Measurements from ENCODE around the gene HRAS.
A peak's percentile ranks its signal among the peaks of the same experiment; 100 is the strongest.

The HRAS gene

DNA sequence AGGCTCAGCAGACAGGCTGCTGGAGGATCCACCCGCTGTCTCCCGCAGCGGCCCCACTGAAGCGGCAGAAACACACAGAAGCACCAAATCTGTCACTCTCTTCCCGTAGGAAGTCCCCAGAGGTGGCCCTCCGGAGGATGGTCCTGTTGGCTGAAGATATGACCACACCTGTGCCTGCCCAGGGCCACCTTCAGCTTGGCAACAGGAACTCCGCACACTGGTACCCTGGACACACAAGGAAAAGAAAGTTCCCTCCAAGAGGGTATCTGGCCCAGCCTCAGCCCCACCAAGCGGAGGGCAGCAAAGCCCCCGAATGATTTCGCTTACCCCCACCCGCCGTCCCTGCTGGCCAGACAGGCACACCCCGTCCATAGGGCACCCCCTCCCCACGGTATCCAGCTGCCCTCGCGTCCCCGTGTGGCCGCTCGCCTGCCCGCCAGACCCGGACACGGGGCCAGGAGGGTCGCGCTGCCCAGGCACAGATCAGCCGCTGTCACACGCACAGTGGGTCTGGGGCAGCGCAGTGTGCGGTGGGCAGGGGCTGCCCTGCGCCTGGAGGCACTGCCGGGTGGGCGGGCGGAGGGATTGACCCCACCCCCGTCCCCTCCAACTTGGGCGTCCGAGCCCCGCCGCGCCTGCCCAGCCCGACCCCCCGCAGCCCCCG is 32.4 kb upstream of the HRAS start:
- no peak for DNase-seq (ENCODE audit: low read depth in 3 of 3)

DNA sequence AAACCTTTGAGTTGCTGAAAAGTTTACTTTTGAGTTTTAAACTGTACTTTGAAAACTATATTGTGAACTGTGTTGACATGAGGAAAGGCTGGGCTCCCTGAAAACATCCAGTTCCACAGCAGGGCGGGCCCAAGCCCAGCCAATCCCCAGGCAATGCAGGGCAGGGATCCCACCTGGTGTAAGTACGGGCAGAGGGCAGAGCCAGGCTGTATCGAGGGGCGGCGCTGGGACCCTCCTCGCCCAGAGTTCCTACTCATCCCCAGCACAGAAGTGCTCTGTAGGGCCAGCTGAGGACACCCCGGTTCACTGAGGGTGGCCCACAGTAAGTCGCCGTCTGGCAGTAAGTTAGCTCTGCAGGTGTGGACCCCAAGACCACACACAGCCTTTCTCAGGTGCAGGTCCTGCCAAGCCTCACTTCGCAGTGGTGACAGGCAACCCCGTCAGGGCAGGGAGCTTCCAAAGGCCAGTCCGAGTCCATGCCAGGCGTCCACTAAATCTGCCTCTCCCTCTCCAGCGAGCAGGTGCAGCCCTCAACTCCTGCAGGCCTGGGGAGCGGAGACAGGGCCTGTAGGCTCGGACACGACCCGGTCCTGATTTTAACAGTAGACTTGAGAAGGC is 31.7 kb upstream of the HRAS start:
- no peak for DNase-seq (ENCODE audit: low read depth in 3 of 3)

DNA sequence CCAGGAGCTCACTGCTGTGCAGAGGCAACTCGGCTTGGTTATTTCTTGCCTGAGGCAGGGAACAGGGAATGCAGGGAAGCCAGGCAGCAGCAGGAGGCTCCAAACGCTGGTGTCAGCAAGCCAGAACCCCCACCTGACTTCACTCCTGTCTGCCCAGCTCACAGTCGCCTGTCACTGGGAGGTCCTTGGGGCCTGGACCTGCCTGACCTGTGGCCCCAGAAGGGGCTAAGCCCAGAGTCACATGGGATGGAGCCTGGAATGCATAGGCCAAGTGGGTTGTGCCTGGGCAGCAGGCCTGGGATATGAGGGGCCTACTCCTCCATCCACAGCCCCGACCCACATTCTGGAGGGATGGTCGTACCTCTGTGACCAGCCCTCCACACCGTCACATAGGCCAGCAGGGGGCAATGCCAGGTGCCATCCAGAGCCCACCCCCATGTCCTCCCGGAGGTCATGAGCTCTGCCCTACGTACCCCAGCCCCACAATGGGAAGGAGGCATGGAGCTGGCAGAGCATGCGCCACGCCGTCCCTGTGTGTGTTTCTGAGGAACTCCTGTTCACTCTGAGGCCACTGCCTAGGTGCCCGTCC is 30.6 kb upstream of the HRAS start:
- no peak for DNase-seq (ENCODE audit: low read depth in 3 of 3)

GRCh38 chr11:563812-564578 is 28.6 kb upstream of the HRAS start:
- no peak for DNase-seq (ENCODE audit: low read depth in 3 of 3)

- DNase-seq (ENCODE audit: low read depth in 3 of 3), result no peak
These were observed 27.9 kb upstream of the HRAS start for GRCh38 chr11:563066-563811.

GRCh38 chr11:562046-562645 is 26.8 kb upstream of the HRAS start:
- no peak for DNase-seq (ENCODE audit: low read depth in 3 of 3)

DNA sequence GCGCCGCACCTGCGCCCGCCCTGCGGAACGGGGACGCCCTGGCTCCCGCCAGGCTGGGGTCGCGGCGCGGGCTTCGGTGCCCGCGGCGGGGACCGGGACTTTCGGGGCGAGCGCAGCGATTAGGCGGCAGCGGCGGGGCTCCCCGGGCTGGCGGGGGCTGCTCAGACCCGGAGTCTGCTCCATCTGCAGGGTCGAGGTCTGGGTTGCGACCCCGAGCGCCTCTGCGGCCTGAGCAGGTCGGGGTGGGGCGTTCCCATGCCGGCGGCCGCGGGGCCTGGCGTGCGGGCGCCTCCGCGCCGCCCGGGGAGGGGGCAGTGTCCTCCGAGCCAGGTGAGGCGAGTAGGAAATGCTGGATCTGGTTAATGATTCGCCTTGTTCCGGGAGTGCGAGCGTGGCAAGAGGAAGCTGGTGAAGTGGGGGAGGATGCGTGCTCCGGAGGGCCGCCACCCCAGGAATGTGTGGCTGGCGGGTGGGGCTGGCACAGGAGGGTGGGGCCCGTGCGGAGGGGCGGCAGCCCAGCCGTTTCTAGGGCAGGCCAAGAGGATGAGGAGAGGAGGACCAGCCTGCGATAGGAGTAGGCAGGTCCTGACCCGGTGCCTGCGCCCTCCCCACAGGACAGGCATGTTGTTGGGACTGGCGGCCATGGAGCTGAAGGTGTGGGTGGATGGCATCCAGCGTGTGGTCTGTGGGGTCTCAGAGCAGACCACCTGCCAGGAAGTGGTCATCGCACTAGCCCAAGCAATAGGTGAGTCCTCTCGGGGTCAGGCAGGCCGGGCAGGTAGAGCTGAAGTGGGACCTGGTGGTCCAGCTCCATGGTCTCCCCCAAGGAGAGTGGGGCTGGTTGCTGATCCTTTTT is 26.0 kb upstream of the HRAS start:
- no peak for DNase-seq (ENCODE audit: low read depth in 3 of 3)

DNA sequence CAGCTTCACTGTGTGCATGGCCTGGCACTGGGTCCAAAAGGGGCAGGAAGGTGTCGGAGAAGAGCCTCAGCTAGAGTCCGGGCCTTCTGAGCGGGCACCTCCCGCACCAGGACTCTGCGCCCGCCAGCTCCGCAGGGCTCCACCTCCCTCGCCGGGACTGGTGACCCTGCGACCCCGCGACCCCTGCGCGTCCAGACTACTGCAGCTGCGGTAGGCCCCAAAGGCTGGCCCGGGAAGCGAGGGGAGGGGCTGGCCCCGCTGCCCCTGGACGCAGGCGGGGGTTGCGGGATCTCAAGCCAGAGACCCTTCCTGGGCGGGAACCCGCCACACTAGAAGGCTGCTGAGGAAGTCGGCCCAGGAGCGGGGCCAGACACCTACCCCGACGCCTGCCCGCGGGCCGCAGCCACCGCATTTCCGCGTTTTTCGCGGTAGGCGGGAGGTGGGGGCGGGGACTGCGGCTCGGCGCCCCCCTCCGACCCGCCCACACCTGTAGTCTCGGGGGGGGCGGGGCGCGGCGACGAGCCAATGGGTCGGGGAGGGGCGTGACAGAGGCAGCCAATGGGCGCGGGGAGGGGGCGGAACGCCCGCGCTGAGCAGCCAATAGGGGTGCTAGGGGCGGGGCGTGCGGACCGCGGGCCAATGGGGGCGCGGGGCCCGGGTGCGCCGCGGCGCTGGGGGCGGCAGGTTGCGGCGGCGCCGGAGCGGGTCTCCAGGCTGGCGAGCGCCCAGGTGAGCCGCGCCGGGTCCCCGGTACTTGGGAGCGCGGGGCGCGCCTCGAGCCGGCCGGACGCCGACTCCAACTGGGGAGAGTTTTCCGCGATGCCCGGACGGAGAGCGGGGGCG is 25.1 kb upstream of the HRAS start, which contains the start of the genes LMNTD2 and RASSF7:
LMNTD2 (minus strand) TSS at position 434 of the 843 bp plus-strand sequence; CDS start at position 412, 22 bp downstream.
RASSF7 (plus strand) TSS at position 666 of the 843 bp plus-strand sequence. CDS start 799 bp downstream, outside the sequence.
- DNase-seq (ENCODE audit: low read depth in 3 of 3), result peak; percentile 90 to 96 (median 91)

DNA sequence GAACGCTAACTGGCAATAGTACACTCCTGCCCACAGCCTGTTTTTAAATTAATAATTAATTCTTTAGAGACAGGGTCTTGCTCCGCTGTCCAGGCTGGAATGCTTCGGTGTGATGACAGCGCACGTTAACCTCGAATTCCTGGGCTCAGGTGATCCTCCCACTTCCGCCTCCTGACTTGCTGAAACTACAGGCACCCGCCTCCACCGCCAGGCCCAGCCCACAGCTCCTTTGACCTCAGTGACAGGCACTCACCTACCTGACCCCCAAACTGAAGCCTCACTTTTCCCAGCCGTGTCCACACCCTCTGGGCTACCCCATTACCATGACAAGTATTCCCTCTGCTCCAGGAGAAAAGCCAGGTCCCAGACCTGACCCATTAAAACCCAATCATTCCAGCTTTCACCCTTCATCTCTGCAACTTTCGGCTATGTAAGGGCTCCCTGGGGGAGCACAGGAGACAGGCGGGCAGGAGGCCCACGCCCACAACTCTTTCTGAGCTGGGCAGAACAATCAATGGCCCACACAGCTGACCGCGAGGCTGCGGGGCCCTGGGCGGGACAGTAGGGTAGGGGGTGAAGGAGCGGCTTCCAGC is 24.4 kb upstream of the HRAS start:
- no peak for DNase-seq (ENCODE audit: low read depth in 3 of 3)

GRCh38 chr11:559020-559620 is 23.7 kb upstream of the HRAS start:
- no peak for DNase-seq (ENCODE audit: low read depth in 3 of 3)

DNA sequence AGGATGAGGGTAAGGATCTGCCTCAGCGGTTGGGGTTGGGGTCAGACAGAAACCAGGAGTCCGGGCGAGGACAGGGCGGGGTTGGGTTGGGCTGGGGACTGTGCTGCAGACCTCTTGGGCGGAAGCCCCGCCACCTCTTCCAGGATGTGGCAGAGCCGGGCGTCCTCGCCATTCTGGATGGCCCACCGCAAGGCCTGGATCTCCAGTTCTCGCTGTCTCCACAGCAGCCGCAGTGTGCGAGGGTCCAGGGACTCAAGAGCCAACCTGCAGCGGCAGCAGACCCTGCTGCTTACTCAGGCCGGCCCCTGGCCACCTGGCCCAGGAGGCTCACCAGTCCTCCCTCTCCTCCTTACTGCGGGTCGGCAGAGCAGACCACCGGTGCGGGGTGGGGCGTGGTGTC is 23.1 kb upstream of the HRAS start:
- no peak for DNase-seq (ENCODE audit: low read depth in 3 of 3)

DNA sequence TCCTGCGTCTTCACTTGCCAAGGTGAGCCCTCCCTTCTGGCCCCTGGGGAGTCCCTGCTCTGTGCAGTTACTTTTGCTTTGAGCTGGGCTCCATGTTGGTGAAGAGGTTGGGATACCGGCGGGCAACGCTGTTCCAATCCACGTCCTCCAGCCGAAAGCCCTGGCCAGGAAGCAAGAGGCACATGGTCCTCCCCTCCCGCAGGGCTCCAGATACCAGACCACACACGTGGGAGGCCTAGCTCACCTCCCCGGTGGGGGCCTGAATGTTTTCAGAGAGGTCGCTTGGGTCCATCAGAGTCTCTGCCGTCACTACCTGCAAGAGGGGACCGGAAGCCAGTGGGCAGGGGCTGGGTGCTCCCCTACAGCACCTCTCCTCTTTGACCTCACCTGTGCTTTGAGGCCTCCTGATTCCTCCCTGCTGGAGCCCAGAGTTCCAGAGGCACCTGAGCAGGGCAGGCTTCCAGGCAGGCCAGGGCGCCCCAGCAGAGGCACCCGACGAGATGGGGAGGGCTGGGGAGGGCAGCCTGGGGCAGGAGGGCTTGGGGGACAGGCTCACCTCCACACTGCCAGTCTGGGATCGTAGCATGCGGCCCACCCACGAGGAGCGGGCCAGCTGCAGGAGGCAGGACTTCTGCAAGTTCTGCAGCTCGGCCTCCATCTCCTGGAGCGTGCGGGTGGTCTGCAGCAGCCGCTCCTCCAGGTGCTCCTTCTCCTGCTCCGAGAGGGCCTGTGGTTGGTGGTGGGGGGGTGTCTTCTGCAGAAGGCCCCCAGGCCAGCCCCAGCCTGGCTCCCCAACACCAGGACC is 22.2 kb upstream of the HRAS start:
- no peak for DNase-seq (ENCODE audit: low read depth in 3 of 3)

DNA sequence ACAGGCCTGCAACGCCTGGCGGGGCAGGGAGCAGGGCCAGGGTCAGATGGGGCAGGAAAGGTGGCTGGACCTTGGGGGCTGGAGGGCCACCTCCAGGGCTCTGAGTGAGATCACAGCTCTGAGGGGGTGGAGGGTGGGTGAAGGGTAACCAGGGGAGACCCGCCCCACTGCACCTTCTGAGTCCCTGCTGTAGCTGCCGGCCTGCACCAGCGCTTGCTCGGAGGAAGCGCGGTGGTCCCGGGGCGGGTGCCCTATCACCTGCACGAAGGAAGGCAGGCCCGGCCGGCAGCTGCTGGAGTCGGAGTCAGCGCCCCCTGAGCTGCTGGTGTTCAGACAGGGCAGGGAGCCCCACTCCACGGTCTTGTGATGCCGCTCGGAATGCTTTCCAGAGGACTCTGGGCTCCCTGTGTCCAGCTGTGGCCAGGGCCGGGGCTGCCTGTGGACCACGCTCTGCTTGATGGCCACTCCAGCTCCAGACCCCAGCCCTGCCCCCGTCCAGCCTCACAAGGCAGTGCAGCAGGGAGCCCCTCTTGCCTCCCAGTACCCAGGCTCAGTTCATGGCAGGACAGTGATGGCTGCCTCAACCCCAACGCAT is 21.4 kb upstream of the HRAS start:
- no peak for DNase-seq (ENCODE audit: low read depth in 3 of 3)

GRCh38 chr11:555780-556661 is 20.6 kb upstream of the HRAS start:
- no peak for DNase-seq (ENCODE audit: low read depth in 3 of 3)

DNA sequence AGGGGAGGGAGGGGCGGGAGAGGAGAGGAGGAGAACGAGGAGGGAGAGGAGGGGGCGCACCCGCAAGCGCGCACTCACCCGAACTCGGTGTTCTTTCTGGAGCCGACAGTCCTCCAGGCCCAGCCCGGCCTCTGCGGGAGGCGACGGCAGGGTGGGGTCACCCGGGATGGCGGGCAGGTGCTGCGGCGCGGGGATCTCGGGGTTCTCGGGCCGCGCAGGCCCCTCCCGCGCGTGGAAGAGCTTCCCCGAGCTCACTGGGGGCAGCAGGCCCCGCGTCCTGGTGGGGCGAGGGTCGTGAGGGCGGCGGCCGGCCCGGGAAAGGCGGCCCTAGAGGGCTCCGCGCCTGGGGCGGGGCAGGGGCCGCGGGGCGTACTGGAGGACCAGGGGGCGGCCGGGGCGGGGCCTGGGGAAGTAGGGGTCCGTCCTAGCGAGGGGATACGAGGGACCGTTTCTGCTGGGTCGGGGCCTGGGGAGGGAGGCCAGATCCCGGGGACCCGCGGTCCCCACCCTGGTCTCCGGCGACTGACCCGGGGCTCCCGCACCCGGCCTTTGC is 19.9 kb upstream of the HRAS start:
- no peak for DNase-seq (ENCODE audit: low read depth in 3 of 3)

All from stimulated activated CD4-positive, alpha-beta T cell treated with anti-CD3 and anti-CD28 coated beads, TNF-alpha, amount 100 ng/mL, for 24 hours (primary cell).